Cardiac muscle cell (in vitro differentiated cells and primary cell): ENCODE results near the gene MIOX. TPM values are rescaled to one million over a fixed set of nuclear protein-coding genes. Genes with fewer than 3 reads are reported as not detected.

Experiments used
- DNase-seq, 2 donors: peaks; one replicate each; pipeline versions ENCODE4 v3.0.0 to v3.0.0-alpha.2; 2010 to 2017; ENCODE audit warnings: low read depth in 1 of 2, low spot score in 1 of 2
- H3K27ac ChIP-seq: fragments of 200-600 bp; sonication (generic); 2 replicates; pipeline ENCODE4 v1.5.1; 2016
- H3K27me3 ChIP-seq: fragments of 200-600 bp; sonication (generic); 2 replicates; pipeline ENCODE4 v1.6.0; 2016; ENCODE audit warnings: control low read depth
- H3K36me3 ChIP-seq: fragments of 200-600 bp; sonication (generic); 2 replicates; pipeline ENCODE4 v1.5.1; 2016; ENCODE audit warnings: control low read depth
- H3K4me1 ChIP-seq: fragments of 200-600 bp; sonication (generic); 2 replicates; pipeline ENCODE4 v1.8.1; 2017; ENCODE audit warnings: low read depth, mild to moderate bottlenecking, mixed run types
- H3K4me3 ChIP-seq: fragments of 200-600 bp; sonication (generic); 2 replicates; pipeline ENCODE4 v1.5.1; 2016; ENCODE audit warnings: mild to moderate bottlenecking
- H3K9me3 ChIP-seq: fragments of 200-600 bp; sonication (generic); 2 replicates; pipeline ENCODE4 v1.5.1; 2017; ENCODE audit warnings: low read depth, mild to moderate bottlenecking, control low read depth
- polyA plus RNA-seq: library from polyadenylated mRNA; unstranded; fragments of >200 nt; fragmentation: Nextera tagmentation; extraction: Ambion mirVana; gene quantifications from 2 replicates; pipeline ENCODE4 v1.2.1, GENCODE V29; 2016
- total RNA-seq: library from RNA; depleted of rRNA; stranded (reverse); fragments of >200 nt; gene quantifications from 2 replicates; pipeline ENCODE4 v1.2.3, GENCODE V29; 2016
- TF ChIP-seq, protein P1 (sequence below): IDR thresholded peaks from 2 replicates; pipeline ENCODE4 v1.5.1; 2012; ENCODE audit warnings: low read depth, mild to moderate bottlenecking, low read length

Gene MIOX
- total and polyA plus RNA-seq, 2 experiments from 2014 or later = not detected

DNA sequence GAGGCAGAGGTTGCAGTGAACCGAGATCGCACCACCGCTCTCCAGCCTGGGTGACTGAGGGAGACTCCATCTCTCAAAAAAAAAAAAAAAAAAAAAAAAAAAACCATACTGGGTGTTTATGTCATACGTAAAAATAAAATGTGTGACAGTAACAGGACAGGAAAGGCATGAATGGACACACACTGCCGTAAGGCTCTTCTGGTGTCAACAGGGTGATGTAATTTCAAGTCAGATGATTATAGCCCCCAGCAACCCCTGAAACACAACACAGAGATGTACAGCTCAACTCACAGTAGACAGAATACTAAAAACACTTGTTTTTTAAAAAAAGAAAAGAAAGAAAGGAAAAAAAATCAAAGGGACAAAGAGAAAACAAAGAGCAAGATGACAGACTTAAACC, 34.0 kb upstream of the MIOX start:
- no peaks in the 10 kb centered on the region for H3K27me3 ChIP-seq
- H3K9me3 ChIP-seq = no peaks in the 10 kb centered on the region
- no peak overlapping the region for H3K4me3 ChIP-seq
- TF ChIP-seq, protein P1, sequence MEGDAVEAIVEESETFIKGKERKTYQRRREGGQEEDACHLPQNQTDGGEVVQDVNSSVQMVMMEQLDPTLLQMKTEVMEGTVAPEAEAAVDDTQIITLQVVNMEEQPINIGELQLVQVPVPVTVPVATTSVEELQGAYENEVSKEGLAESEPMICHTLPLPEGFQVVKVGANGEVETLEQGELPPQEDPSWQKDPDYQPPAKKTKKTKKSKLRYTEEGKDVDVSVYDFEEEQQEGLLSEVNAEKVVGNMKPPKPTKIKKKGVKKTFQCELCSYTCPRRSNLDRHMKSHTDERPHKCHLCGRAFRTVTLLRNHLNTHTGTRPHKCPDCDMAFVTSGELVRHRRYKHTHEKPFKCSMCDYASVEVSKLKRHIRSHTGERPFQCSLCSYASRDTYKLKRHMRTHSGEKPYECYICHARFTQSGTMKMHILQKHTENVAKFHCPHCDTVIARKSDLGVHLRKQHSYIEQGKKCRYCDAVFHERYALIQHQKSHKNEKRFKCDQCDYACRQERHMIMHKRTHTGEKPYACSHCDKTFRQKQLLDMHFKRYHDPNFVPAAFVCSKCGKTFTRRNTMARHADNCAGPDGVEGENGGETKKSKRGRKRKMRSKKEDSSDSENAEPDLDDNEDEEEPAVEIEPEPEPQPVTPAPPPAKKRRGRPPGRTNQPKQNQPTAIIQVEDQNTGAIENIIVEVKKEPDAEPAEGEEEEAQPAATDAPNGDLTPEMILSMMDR = no peak
- no peak for DNase-seq
- H3K4me1 ChIP-seq = no peaks in the 10 kb centered on the region
- no peak overlapping the region for H3K27ac ChIP-seq
- H3K36me3 ChIP-seq = peaks cover 12% of the 10 kb centered on the region

GRCh38 chr22:50454556-50455075, 32.0 kb upstream of the MIOX start:
- DNase-seq = no peak
- TF ChIP-seq, protein P1 = no peak
- Histone ChIP-seq H3K27me3 (no peaks in the 10 kb centered on the region), H3K27ac (no peak overlapping the region), H3K4me1 (no peaks in the 10 kb centered on the region), H3K4me3 (no peak overlapping the region), H3K9me3 (no peaks in the 10 kb centered on the region), H3K36me3 (peaks cover 9% of the 10 kb centered on the region)

- Histone ChIP-seq H3K9me3 (no peaks in the 10 kb centered on the region), H3K27ac (no peak overlapping the region), H3K27me3 (no peaks in the 10 kb centered on the region), H3K4me1 (no peaks in the 10 kb centered on the region), H3K36me3 (peaks cover 9% of the 10 kb centered on the region), H3K4me3 (no peak overlapping the region)
- DNase-seq = no peak
- TF ChIP-seq, protein P1 = no peak
Measured at GRCh38 chr22:50455201-50455600, 31.5 kb upstream of the MIOX start.

GRCh38 chr22:50456026-50456425, 30.6 kb upstream of the MIOX start:
- Histone ChIP-seq H3K27ac (no peak overlapping the region), H3K27me3 (no peaks in the 10 kb centered on the region), H3K36me3 (peaks cover 14% of the 10 kb centered on the region), H3K9me3 (no peaks in the 10 kb centered on the region), H3K4me3 (no peak overlapping the region), H3K4me1 (no peaks in the 10 kb centered on the region)
- TF ChIP-seq, protein P1 = no peak
- no peak for DNase-seq

DNA sequence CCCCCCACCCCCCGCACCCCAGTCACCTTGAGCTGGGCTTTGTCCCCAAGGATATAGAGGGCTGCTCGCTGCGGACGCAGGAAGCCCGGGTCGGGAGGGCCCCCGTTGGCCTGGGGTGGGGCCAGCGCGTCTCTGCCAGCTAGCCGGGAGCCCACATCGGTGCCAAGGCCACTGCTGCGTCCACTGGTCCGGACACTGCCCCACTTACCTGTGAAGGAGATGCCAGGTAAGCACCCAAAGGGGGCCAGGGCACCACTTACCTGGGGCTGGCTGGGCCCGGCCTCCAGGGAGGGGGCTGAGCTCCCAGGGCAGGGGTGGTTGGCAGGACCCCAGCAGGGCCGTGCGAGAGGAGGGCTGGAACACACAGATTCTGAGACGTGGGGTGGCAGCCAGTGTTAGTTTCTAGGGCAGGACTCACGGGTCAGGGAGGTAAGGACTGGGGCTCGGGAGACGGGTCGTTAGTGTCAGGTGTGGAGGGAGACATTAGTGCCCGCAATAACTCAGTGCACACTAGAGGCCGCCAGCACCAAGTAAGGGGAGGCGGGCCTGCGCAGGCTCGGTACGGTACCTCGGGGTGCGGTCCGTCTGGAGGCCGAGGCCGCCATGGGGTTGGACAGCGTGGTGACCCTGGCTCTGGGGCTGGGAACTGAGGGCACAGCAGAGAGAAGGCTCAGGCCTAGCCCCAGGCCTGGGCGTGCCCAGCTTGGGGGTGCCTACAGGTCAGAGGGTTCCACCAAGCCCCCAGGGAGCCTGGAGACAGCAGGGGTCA, 30.0 kb upstream of the MIOX start:
- Histone ChIP-seq H3K9me3 (no peaks in the 10 kb centered on the region), H3K4me3 (no peak overlapping the region), H3K27ac (no peak overlapping the region), H3K4me1 (no peaks in the 10 kb centered on the region), H3K36me3 (peaks cover 21% of the 10 kb centered on the region), H3K27me3 (no peaks in the 10 kb centered on the region)
- DNase-seq = no peak
- TF ChIP-seq, protein P1 = peak; percentile 11
